Stimulated activated naive CD4-positive, alpha-beta T cell (primary cell): ENCODE measurements around the gene FAM168A.
"Not testable (repeated sequence)": the region's sequence is repeated elsewhere in the genome, so short reads cannot be mapped to it uniquely, and the experiment has no call there.

ENCODE experiments used
- DNase-seq, 6 experiments: peaks; one replicate each; lab custom pipeline; 2025; lab: John Stamatoyannopoulos, UW

The FAM168A gene

GRCh38 chr11:73468590-73469161 lies 129.2 kb downstream of the FAM168A start:
- no peak for DNase-seq

- no peak for DNase-seq
Observed at GRCh38 chr11:73467505-73467904, 130.4 kb downstream of the FAM168A start.

DNA sequence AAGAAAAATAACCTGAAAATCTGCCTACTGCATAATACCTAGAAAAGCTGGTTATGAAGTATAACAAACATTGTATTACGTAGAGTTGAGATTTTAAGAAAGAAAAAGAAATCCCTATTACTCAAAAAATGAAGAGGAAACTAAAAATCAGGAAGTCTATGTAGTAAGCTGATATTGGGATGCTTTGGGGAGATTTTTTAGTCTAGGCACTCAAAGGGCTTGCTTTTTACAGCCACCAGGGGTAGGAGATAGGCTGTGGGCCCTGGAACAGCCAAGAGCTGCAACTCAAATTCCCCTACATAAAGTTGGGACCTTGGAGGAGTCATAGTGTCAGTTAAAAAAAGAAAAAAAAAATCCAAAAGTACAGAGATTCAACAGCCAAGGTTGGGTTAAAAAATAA lies 131.3 kb downstream of the FAM168A start:
- no peak for DNase-seq

DNA sequence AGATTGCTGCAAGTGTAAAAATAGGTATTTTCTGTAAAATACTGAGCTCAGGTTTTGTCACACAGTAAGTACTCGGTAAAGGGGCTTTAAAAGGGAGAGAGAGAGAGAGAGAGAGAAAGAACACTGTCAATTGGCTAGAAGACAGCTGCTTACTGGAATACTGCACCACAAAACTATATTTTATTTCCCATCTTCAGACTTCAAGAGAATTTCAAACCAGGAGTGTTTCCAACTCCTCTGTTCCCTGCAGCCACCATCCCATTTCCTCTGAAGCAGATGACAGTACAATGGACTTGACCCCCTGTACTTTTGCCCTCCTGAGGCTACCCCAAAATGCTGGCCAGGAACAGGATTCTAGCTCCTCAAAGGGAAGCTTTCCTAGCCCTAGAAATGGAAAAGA lies 132.0 kb downstream of the FAM168A start:
- no peak for DNase-seq

DNA sequence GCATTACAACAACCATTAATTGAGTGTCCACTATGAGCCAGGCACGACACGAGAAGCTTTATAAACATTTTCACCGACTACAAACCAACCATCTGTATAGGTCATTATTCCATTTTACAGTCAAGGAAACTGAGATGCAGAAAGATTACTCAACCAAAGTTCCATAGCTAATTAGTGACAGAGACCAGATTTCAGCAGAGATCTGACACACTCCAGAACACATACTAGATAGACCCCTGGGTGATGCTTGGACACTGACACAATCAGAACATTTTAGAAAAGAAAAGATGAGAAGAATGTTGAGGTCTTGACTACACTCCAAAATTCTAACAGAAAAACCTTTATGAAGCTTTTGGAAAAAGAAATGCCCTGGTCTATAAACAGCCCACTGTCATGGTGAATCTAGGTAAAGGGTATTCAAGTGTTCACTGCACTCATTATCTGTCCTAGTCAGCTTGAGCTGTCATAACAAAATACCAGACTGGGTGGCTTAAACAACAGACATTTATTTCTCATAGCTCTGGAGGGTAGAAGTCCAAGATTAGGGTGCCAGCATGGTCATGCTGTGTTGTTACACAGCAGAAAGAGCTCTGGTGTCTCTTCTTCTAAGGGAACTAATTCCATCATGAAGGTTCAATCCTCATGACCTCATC lies 132.8 kb downstream of the FAM168A start:
- DNase-seq: no peak

GRCh38 chr11:73464347-73464746 lies 133.6 kb downstream of the FAM168A start:
- DNase-seq: no peak

DNA sequence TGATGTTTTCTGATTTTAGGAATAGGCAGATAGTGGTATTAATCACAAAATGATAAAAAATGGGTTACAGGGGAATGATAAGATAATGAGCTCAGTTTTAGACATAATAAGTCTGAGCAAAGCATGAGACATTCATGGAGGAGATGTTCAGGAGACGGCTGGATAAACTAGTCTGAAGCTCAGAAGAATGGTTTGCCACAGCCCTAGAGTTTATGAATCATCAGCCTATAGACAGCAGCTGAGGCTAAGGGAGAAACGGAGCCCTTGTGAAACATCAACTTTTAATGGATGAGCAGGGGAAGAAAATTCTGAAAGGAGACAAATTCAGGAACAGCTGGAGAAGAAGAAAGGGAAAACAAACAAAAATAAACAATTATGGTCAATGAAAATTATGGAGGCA lies 134.6 kb downstream of the FAM168A start:
- DNase-seq: no peak

DNA sequence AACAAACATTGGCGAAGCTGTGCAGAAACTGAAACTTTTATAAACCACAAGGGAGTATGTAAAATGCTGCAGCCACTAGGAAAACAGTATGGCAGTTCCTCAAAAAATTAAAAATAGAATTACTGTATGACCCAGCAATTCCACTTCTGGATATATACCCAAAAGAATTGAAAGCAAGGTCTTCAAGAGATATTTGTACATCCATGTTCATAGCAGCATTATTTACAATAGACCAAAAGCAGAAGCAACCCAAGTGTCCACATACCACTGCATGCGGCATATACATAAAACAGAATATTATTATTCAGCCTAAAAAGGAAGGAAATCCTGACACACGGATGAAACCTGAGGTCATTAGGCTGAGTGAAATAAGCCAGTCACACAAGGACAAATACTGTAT lies 135.9 kb downstream of the FAM168A start:
- DNase-seq: no peak

- DNase-seq: no peak
Observed at GRCh38 chr11:73461335-73461840, 136.5 kb downstream of the FAM168A start.

GRCh38 chr11:73458201-73458600 lies 139.7 kb downstream of the FAM168A start:
- no peak for DNase-seq

DNA sequence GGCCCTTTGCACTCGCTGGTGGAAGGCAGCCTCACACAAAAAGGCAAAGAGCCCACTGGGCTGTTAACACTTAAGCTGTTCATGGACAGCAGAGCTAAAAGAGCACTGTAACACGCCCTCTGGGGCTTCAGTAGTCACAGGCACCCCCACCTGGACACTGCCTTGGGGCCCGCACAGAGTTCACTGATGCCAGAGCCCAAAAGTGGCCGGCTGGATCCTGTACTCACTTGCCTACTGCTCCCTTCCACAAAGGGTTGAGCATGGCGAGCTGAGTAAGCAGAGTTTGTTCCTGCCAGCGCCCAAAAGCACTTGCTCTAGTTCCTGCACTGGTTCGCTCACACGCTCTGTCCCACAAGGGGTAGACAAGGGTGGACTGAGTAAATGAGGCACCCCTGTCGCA lies 142.9 kb downstream of the FAM168A start:
- no peak for DNase-seq

DNA sequence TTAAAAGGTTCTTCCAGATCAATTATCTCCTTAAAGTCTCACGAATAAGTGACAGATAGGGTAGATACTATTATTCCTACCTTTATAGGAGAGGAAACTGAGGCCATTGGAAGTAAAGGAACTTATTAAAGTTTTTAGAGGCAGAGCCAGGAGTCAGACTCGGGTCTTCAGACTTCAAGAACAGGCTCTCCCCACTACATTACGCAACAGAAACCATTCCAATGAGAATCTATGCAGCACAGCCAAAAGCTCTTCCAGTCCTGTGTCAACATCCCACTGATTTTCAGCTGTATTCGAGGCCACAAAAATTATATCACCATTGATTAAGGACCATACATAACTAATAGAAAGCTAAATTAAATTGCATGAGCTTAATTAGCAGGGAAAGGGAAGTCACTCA lies 144.3 kb downstream of the FAM168A start:
- DNase-seq: no peak

GRCh38 chr11:73452726-73453125 lies 145.2 kb downstream of the FAM168A start:
- DNase-seq: no peak

DNA sequence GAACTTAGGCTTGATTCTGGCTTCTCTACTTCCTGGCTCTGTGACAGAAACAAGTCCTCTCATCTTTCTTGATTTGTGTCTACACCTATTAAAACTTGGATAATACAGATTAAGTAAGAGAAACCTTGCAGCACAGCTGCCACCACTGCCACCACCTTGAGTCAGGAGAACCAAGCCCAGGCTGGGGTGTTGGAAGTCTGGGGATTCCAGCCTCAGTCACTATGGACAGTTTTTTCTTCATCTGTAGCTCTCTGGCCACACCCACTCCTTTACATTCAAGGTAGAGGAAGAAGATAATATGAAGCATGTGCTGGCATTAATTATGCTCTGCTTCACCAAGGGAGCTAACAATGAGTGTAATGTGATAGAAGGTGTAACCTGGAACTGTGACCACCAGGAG lies 146.0 kb downstream of the FAM168A start:
- no peak for DNase-seq

DNA sequence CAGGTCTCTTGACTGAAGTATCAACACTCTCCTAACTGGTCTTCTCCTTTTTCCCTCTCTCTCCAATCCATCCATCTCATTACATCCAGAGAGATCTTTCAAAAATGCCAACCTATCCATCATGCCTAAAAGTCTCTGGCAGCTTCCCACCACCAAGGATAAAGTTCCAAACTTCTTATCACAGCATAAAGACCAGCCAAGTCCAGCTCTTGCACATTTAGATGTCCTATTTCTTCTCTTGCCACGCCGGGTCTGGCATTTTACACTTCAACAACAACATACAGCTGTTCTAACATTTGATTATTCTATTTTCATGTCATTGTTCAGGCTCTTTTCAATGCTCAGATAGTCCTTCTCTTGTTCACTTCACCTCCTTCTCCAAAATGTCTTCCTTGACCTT lies 151.1 kb downstream of the FAM168A start:
- no peak for DNase-seq

DNA sequence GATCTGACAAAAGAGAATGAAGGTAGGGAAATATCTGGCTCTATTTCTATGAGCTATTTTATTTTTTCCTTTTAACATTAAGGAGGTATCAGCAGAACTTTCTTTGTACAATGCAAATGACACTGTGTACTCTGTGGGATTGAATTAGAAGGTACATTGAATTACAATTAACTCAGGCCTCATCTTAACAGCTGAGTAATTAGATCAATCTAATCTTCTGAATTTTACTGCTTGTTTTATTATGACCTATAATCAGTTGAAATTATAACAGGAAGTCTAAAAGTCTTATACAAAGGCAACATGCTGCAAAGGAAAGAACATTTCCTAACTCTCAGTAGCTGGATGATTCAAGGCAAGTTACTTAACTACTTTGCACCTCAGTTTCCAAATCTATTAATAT lies 151.9 kb downstream of the FAM168A start:
- DNase-seq: no peak

DNA sequence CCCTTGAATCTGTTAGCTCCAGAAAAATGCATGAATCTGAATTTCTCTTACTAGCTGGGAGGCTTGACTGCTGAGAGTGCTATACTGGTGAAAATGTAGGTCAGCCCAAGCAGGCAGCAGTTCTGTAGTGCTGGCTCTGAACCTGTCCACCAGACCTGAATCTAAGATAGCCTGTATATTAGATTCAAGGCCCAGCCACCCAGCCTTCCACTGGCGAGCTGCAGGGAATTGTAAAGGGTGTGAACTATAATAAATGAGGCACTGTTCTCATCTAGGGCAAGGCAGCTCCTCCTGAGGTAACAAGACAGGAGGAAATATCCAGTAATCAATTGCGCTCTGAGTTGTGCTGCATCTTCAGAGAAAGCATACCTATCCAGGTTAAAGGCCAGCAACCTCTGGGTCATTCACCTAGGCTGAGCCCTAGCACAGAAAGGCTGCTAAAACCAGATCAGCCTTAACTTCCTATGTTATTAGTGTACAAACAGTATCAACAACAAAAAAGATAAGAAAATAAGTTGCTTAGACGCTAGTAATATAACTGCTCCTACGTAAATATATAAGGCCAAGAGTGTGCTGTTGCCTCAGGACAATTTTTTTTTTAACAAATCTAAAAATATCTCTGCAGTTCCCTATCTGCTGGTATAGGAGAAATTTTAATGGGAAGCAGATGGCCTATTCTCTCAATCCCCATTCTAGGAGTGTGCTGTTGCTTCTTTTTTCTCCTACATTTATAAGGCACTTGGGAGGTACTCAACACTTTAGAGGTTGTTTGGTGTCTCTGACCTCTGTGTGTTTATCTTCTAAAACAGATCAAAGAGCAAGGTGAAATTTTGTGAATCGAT lies 158.7 kb downstream of the FAM168A start:
- no peak for DNase-seq

- not testable (repeated sequence) for DNase-seq
Observed at GRCh38 chr11:73436859-73437258, 161.1 kb downstream of the FAM168A start.

DNA sequence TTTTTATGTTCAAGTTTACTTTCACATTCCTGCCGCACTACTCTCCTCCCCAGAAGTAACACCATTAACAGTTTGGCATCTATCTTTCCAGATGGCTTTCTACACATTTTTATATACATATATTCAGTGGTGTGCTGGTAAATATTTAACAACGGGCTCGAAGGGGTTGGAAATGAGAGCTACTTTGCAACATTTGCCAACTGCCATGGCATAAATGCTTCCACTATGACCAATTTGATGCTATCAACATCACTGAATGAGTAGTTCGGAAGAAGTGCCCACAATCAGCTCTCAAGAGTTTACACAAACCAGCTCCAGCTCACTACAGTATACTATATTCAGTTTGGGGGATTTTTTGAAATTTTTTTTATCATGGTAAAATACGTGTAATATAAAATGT lies 166.5 kb downstream of the FAM168A start:
- DNase-seq: no peak

GRCh38 chr11:73430326-73430725 lies 167.6 kb downstream of the FAM168A start:
- no peak for DNase-seq

DNA sequence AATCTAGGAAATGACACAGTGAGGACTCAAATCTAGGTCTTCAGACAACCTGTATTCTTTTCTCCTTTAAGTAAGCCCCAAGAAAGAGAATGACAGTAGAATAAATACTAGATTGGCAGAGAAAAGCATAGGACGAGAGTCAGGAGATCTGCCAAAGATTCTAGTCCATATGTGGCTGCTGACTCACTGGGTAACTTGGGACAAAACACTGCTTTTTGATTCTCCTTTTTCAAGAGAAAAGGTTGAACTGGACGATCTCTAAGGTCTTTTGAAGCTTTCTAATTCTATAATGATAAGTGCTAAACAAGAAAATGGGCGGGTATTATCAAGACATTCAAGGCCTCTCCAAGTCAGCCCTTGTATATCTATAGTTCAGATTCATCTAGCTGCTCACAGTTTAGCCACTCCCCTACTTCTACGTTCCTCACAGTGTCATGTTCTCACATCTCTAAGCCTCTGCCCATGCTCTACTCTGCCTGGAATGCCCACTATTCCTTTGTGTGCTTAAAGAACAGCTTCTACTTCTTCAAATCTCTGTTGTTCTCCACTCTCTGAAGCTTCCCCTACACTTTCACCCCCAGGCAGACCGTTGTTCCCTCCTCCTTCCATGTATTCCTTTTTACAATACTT lies 168.7 kb downstream of the FAM168A start:
- DNase-seq: no peak

DNA sequence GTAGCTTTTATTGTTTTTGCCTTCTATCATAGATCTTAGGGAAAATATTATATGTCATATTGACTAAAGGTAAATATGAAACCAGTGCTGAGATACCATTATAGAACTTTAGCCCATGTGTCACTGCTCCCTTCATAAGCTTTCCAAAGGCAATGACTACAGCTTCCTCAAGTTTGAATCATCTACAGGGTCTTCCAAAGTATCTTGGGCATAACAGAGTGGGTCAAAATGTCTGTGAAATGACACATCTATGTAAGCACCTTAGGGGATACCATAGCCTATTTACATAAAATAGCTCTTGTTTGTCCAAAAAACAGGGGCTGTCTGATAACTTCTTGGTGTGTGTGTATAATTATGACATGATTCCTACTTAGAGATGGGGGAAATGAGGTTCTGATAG lies 169.2 kb downstream of the FAM168A start:
- DNase-seq: no peak

DNA sequence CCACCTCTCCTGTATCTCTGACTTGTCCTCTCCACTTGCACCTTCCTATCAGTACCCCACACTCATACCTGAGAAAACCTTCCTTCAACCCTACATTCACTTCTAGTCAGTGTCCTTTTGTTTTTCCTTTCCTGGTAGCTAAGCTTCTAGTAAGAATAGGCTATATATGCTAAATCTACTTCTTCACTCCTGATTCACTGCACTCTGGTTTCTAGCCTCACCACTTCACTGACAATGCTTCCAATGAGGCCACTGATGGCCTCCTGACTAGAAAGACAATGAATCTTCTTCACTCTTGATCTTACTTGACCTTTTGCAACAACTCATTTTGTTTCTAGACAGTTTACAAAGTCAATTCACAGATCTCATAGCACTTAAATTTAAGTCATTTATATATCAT lies 169.7 kb downstream of the FAM168A start:
- DNase-seq: no peak
